Natural killer cell (primary cell): Measurements from ENCODE around the gene RNF182. TPM values are rescaled to one million over a fixed set of nuclear protein-coding genes. Genes with fewer than 3 reads are reported as not detected.

Experiments used
- ATAC-seq, 3 donors: fragments of 150-1000 bp in 2 of 3; fragments of 200-7000 bp in 1 of 3; cut with Tn5 transposase; 1 replicate in 1 of 3; 2 replicates in 2 of 3; pipeline ENCODE4 v1.10.0; 2021; ENCODE audit warnings: mild to moderate bottlenecking in 2 of 3, moderate library complexity in 2 of 3
- DNase-seq, 2 donors: peaks; one replicate each; pipeline versions ENCODE4 v3.0.0 to v3.0.0-alpha.2; 2013 to 2021; ENCODE audit warnings: mixed read lengths in 1 of 2
- H3K27ac ChIP-seq: one replicate; pipeline ENCODE4 v1.5.1; 2013; ENCODE audit warnings: mild to moderate bottlenecking, low read length
- H3K27me3 ChIP-seq: one replicate; pipeline ENCODE4 v1.6.1; 2013; ENCODE audit warnings: low read length; ENCODE audit not compliant: control insufficient read depth, insufficient read depth
- H3K36me3 ChIP-seq: one replicate; pipeline ENCODE4 v1.6.1; 2013; ENCODE audit warnings: low read length; ENCODE audit not compliant: control insufficient read depth, insufficient read depth
- H3K4me1 ChIP-seq: one replicate; pipeline ENCODE4 v1.6.1; 2013; ENCODE audit warnings: low read length; ENCODE audit not compliant: control insufficient read depth, insufficient read depth
- H3K4me3 ChIP-seq: one replicate; pipeline ENCODE4 v1.5.1; 2013; ENCODE audit warnings: low read length
- H3K9me3 ChIP-seq: one replicate; pipeline ENCODE4 v1.6.1; 2013; ENCODE audit warnings: low read length; ENCODE audit not compliant: control insufficient read depth, insufficient read depth
- H3K27ac Mint-ChIP-seq, 2 donors: one replicate each; pipeline ENCODE4 v1.8.0; 2022; ENCODE audit warnings: mild to moderate bottlenecking in 2 of 2, mixed read lengths in 2 of 2, moderate library complexity in 1 of 2
- H3K27me3 Mint-ChIP-seq, 2 donors: one replicate each; pipeline ENCODE4 v1.8.0; 2022; ENCODE audit warnings: low read depth in 2 of 2, mixed read lengths in 2 of 2
- H3K36me3 Mint-ChIP-seq: one replicate; pipeline ENCODE4 v1.8.0; 2022; ENCODE audit warnings: mixed read lengths
- H3K4me1 Mint-ChIP-seq, 2 donors: one replicate each; pipeline ENCODE4 v1.8.0; 2022; ENCODE audit warnings: mixed read lengths in 2 of 2
- H3K4me3 Mint-ChIP-seq: one replicate; pipeline ENCODE4 v1.8.0; 2022; ENCODE audit warnings: mild to moderate bottlenecking, moderate library complexity, mixed read lengths
- H3K9me3 Mint-ChIP-seq, 2 donors: one replicate each; pipeline ENCODE4 v1.8.0; 2022; ENCODE audit warnings: mixed read lengths in 2 of 2
- CTCF ChIP-seq: fragments of 200-600 bp; IDR thresholded peaks from one replicate; pipeline ENCODE4 v1.8.0; 2022; ENCODE audit warnings: antibody characterized with exemption
- WGBS: methylation state at CpG from one replicate; pipeline ENCODE4 v1.1.7; 2013; ENCODE audit warnings: missing lambda C conversion rate; ENCODE audit not compliant: insufficient coverage; 5-methylcytosine and 5-hydroxymethylcytosine counted together
- intact Hi-C: fragments of 100-400 bp; cut with micrococcal nuclease; formaldehyde crosslinking; loops from one replicate; pipeline ENCODE4 v1.14.2; 2022
- total RNA-seq, 4 donors: library from RNA; stranded (reverse); fragments of 120-200 nt in 1 of 4; gene quantifications; one replicate each; pipeline versions ENCODE4 v1.2.3 to v1.2.4, GENCODE V29; 2013 to 2022

Gene RNF182
- total RNA-seq, 3 donors from 2014 or later (not counting 1 experiment from before 2014, with no cell fraction given): not detected

GRCh38 chr6:13883966-13884365 is 40.8 kb upstream of the RNF182 start:
- no peaks in the 10 kb centered on the region for H3K4me1 Mint-ChIP-seq
- Histone ChIP-seq H3K27ac (no peak overlapping the region), H3K4me1 (no peaks in the 10 kb centered on the region), H3K27me3 (no peaks in the 10 kb centered on the region), H3K4me3 (no peak overlapping the region), H3K36me3 (no peaks in the 10 kb centered on the region), H3K9me3 (no peaks in the 10 kb centered on the region)
- DNase-seq: no peak
- no peaks in the 10 kb centered on the region for H3K36me3 Mint-ChIP-seq
- no peaks in the 10 kb centered on the region for H3K9me3 Mint-ChIP-seq
- H3K27ac Mint-ChIP-seq: no peak overlapping the region
- no peak for ATAC-seq
- H3K27me3 Mint-ChIP-seq: peaks cover 7 to 9% of the 10 kb centered on the region in 2 donors
- H3K4me3 Mint-ChIP-seq: no peak overlapping the region
- intact Hi-C loops: no loop called here
- no peak for TF ChIP-seq CTCF

GRCh38 chr6:13884397-13884796 is 40.4 kb upstream of the RNF182 start:
- Mint-ChIP-seq H3K9me3 (no peaks in the 10 kb centered on the region), H3K27me3 (peaks cover 4 to 9% of the 10 kb centered on the region in 2 donors), H3K4me3 (no peak overlapping the region), H3K27ac (no peak overlapping the region), H3K4me1 (no peaks in the 10 kb centered on the region), H3K36me3 (no peaks in the 10 kb centered on the region)
- H3K27ac ChIP-seq: no peak overlapping the region
- TF ChIP-seq CTCF: no peak
- DNase-seq (no peak), ATAC-seq (no peak)
- H3K9me3 ChIP-seq: no peaks in the 10 kb centered on the region
- no peaks in the 10 kb centered on the region for H3K36me3 ChIP-seq
- no peaks in the 10 kb centered on the region for H3K27me3 ChIP-seq
- no peak overlapping the region for H3K4me3 ChIP-seq
- WGBS: 69% methylated on average over 4 of the region's 5 CpGs
- no peaks in the 10 kb centered on the region for H3K4me1 ChIP-seq
- intact Hi-C loops: no loop called here

GRCh38 chr6:13885601-13886000 is 39.2 kb upstream of the RNF182 start:
- ATAC-seq: no peak
- DNase-seq: no peak
- no peaks in the 10 kb centered on the region for H3K4me1 ChIP-seq
- no peaks in the 10 kb centered on the region for H3K36me3 ChIP-seq
- TF ChIP-seq CTCF: no peak
- no peaks in the 10 kb centered on the region for H3K9me3 Mint-ChIP-seq
- intact Hi-C loops: no loop called here
- peaks cover 3 to 9% of the 10 kb centered on the region in 2 donors for H3K27me3 Mint-ChIP-seq
- no CpG with 5 or more reads among the region's 2 CpGs for WGBS
- no peak overlapping the region for H3K4me3 Mint-ChIP-seq
- H3K9me3 ChIP-seq: no peaks in the 10 kb centered on the region
- no peaks in the 10 kb centered on the region for H3K36me3 Mint-ChIP-seq
- no peak overlapping the region for H3K27ac ChIP-seq
- no peaks in the 10 kb centered on the region for H3K27me3 ChIP-seq
- H3K27ac Mint-ChIP-seq: no peak overlapping the region
- no peaks in the 10 kb centered on the region for H3K4me1 Mint-ChIP-seq
- H3K4me3 ChIP-seq: no peak overlapping the region

GRCh38 chr6:13886949-13887348 is 37.8 kb upstream of the RNF182 start:
- intact Hi-C loops: no loop called here

More at GRCh38 chr6:13886949-13887348, 37.8 kb upstream of the RNF182 start:
- H3K9me3 Mint-ChIP-seq: no peaks in the 10 kb centered on the region
- Histone ChIP-seq H3K4me1 (no peaks in the 10 kb centered on the region), H3K27me3 (no peaks in the 10 kb centered on the region), H3K36me3 (no peaks in the 10 kb centered on the region), H3K4me3 (no peak overlapping the region), H3K27ac (no peak overlapping the region), H3K9me3 (no peaks in the 10 kb centered on the region)
- DNase-seq (no peak), ATAC-seq (no peak)
- no peak overlapping the region for H3K4me3 Mint-ChIP-seq
- 85% methylated on average over 3 of the region's 3 CpGs for WGBS
- no peak for TF ChIP-seq CTCF
- H3K27me3 Mint-ChIP-seq: no peaks in the 10 kb centered on the region
- H3K4me1 Mint-ChIP-seq: no peaks in the 10 kb centered on the region
- H3K27ac Mint-ChIP-seq: no peak overlapping the region
- no peaks in the 10 kb centered on the region for H3K36me3 Mint-ChIP-seq
